ENCODE measurements around the gene POU2F3. TPM values are rescaled to one million over a fixed set of nuclear protein-coding genes. Genes with fewer than 3 reads are reported as not detected.

The POU2F3 gene
- total RNA-seq, 2 donors from 2014 or later = 0.19 to 0.33 TPM

GRCh38 chr11:120209746-120210625 is 30.0 kb upstream of the POU2F3 start:
- intact Hi-C loops (cut with DNase I) = no loop called here
- no peak for DNase-seq (ENCODE audit: low spot score)

GRCh38 chr11:120210626-120211521 is 29.1 kb upstream of the POU2F3 start, which contains the start of gene OAF:
TSS of gene OAF (plus strand) at chr11:120211032. CDS start at chr11:120211280, 248 bp downstream.
- peak; percentile 92 for DNase-seq (ENCODE audit: low spot score)
- intact Hi-C loops (cut with DNase I) = no loop called here

GRCh38 chr11:120211522-120212258 is 28.2 kb upstream of the POU2F3 start:
- DNase-seq (ENCODE audit: low spot score) = no peak

DNA sequence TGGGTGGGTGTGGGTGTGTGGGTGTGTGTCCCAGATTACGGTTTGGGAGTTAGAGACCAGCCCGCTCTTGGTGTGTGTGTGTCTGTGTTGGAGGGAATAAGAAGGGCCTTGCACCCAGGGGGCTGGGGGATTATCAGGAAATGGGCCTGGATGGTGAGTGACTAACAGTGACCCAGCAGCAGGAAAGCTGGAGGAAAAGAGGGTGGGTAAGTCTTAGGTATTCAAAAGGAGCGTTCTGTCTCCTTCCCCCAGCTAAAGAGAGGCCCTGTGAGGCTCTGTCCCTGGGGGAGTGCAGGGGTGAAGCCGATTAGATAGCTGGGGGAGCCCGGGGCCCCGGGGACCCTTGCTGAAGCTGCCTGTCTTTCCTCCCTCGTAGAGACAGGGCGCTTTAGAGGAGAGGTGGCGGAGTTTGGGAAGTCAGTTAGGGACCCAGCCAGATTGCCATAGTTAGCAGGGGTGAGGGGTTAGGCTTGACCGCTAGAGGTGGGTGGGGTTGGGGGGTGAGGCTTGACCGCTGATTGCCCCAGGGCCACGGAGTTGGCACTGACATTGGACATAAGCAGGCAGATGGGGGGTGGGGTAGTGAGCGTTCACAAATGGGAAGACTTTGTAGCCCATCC is 27.6 kb upstream of the POU2F3 start:
- DNase-seq (ENCODE audit: low spot score) = no peak
- intact Hi-C loops (cut with DNase I) = no loop called here

More at GRCh38 chr11:120211522-120212258, 28.2 kb upstream of the POU2F3 start:
- intact Hi-C loops (cut with DNase I) = no loop called here

GRCh38 chr11:120212926-120213325 is 27.0 kb upstream of the POU2F3 start:
- no peak for DNase-seq (ENCODE audit: low spot score)
- intact Hi-C loops (cut with DNase I) = no loop called here

GRCh38 chr11:120214581-120214980 is 25.4 kb upstream of the POU2F3 start:
- intact Hi-C loops (cut with DNase I) = no loop called here
- DNase-seq (ENCODE audit: low spot score) = no peak

DNA sequence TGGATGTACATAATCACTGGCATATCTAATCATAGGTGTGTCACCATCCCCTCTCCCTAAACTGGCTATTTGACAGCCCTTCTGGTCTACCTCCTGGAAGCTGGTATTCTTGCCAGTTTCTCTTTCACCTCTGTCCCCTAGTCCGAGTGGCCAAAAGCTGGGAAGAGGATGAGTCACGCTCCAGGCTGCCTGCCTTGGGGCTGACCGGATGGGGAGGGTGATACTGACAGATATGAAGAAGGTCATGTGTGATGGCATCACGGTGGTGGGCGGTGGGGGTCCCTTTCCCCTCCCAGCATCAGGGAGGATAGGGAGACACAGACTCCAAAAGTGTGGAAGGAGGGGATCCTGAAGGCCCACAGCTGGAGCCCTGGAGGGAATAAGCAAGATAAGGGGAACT is 24.3 kb upstream of the POU2F3 start:
- intact Hi-C loops (cut with DNase I) = no loop called here
- peak; percentile 89 for DNase-seq (ENCODE audit: low spot score)

- DNase-seq (ENCODE audit: low spot score) = no peak
- intact Hi-C loops (cut with DNase I) = no loop called here
Measured at GRCh38 chr11:120216426-120217102, 23.4 kb upstream of the POU2F3 start.

- no peak for DNase-seq (ENCODE audit: low spot score)
- intact Hi-C loops (cut with DNase I) = no loop called here
Measured at GRCh38 chr11:120217526-120217925, 22.4 kb upstream of the POU2F3 start.

GRCh38 chr11:120217941-120218694 is 21.8 kb upstream of the POU2F3 start:
- intact Hi-C loops (cut with DNase I) = no loop called here
- no peak for DNase-seq (ENCODE audit: low spot score)

DNA sequence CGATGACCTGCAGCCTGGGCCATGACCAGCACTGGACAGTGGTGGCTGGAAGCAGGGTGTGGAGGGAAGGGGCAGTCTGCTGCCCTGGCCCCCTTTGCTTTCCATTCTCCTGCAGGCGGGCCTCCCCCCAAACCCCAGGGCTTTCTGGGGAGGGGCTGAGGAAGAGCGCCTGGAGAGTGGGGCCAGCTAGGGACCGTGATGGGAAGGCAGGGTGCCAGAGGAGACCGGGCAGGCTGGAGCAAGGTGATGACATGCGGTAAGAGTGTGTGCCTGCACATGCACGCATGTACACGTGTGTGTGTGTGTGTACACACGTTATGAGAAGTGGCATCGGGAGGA is 21.3 kb upstream of the POU2F3 start:
- intact Hi-C loops (cut with DNase I) = no loop called here
- DNase-seq (ENCODE audit: low spot score) = no peak

DNA sequence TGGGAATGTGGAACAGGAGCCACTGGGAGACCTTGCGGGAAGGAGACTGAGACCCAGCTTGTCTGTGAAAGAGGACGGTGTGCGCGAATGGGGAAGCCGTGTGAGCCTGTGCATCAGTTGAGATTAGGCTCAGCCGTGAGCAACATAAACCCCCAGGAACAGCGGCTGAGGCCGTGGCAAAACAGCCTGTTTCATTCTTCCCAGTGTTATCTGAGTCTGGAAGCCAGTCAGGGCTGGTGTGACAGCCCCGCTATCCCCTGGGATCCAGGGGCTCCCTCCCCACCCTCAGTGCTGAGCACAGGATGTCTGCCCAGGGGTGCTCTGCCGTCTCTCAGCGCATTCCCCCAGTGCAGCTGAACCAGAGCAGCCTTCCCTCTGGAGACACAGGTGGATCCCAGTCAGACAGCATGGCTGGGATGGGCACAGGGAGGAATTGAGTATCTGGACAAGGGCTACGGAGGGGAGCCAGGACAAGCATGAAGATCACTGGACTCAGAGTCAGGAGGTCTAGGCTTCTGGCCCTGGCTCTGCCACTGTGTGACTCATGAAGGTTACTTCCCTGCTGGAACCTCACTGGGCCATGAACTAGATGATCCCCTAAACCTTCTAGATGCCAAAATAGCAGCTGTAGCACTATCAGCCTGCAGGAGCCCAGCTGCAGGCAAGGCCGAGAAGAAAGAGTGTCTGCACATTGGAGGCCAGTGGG is 20.6 kb upstream of the POU2F3 start:
- intact Hi-C loops (cut with DNase I) = no loop called here
- no peak for DNase-seq (ENCODE audit: low spot score)

- DNase-seq (ENCODE audit: low spot score) = no peak
- intact Hi-C loops (cut with DNase I) = no loop called here
Measured at GRCh38 chr11:120219938-120220746, 19.8 kb upstream of the POU2F3 start.

DNA sequence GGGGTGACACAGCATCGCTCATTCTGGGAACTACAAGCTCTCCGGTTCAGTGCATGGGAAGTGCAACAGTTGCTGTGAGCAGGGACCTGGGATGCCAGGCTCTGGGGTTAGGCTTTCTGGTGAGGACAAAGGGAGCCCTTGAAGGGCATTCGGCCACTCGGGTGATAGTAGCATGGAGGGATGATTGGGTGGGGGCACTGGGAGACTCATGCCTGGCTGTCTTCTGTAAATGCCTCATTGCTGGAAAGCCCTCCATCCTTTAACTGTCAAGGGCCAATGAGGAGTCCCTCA is 19.2 kb upstream of the POU2F3 start:
- no peak for DNase-seq (ENCODE audit: low spot score)
- intact Hi-C loops (cut with DNase I) = no loop called here

- intact Hi-C loops (cut with DNase I) = no loop called here
- DNase-seq (ENCODE audit: low spot score) = no peak
Measured at GRCh38 chr11:120221115-120221752, 18.7 kb upstream of the POU2F3 start.

DNA sequence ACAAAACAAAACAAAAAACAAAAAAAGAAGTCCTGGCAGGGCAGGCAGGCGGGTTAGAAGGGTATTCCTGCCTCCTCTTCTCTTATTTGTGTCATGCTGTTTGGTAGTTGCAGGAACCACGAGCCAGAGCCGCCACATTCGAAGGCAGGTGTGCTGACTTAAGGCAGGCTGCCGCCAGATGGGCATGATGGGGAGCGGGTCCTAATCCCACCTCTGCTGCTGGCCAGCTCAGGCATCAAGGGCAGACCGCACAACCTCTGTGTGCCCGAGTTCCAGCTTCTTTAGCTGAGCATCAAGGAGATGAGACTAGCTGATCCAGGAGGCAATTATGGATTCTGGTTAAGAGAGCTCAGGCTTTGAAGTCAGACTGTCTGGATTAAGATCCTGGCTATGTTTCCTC is 17.0 kb upstream of the POU2F3 start:
- DNase-seq (ENCODE audit: low spot score) = no peak
- intact Hi-C loops (cut with DNase I) = no loop called here
